K562 (cell line): ENCODE data around the gene UBE2A. TPM values are rescaled to one million over a fixed set of nuclear protein-coding genes. Genes with fewer than 3 reads are reported as not detected.

Experiments used
- C11orf30 ChIP-seq: fragments of 450-650 bp; IDR thresholded peaks from 2 replicates; pipeline ENCODE4 v1.6.1; 2016; ENCODE audit warnings: low read depth, mild to moderate bottlenecking
- CSDE1 ChIP-seq, 2 experiments: fragments of 450-650 bp; IDR thresholded peaks; 2 replicates each; pipeline ENCODE4 v1.6.1; 2016; ENCODE audit warnings: mild to moderate bottlenecking in 1 of 2
- DDX20 ChIP-seq: fragments of 450-650 bp; IDR thresholded peaks from 2 replicates; pipeline ENCODE4 v1.6.1; 2016; ENCODE audit warnings: missing genetic modification characterization, low read depth, mild to moderate bottlenecking, missing compliant biosample characterization, moderate library complexity
- DIDO1 ChIP-seq: fragments of 450-650 bp; IDR thresholded peaks from 2 replicates; pipeline ENCODE4 v1.6.1; 2016; ENCODE audit warnings: low read depth, missing biosample characterization, missing genetic modification characterization
- NCOA4 ChIP-seq: fragments of 450-650 bp; IDR thresholded peaks from 2 replicates; pipeline ENCODE4 v1.6.1; 2018; ENCODE audit warnings: mild to moderate bottlenecking; ENCODE audit not compliant: partially characterized antibody
- PHF20 ChIP-seq: fragments of 450-650 bp; IDR thresholded peaks from 2 replicates; pipeline ENCODE4 v1.6.1; 2018; ENCODE audit not compliant: partially characterized antibody
- POLR2AphosphoS5 ChIP-seq: IDR thresholded peaks from 2 replicates; pipeline ENCODE4 v1.6.1; 2011; ENCODE audit warnings: mild to moderate bottlenecking, low read depth, low read length, moderate library complexity; ENCODE audit not compliant: control insufficient read depth, insufficient read depth
- RBBP5 ChIP-seq: fragments of 200-600 bp; sonication (generic); IDR thresholded peaks from 2 replicates; pipeline ENCODE4 v1.6.1; 2012; ENCODE audit warnings: borderline replicate concordance, mild to moderate bottlenecking, low read length, control low read depth, inconsistent platforms; ENCODE audit not compliant: insufficient read depth, poor library complexity, severe bottlenecking
- SAP30 ChIP-seq: fragments of 200-600 bp; sonication (generic); IDR thresholded peaks from 2 replicates; pipeline ENCODE4 v1.6.1; 2012; ENCODE audit warnings: borderline replicate concordance, low read depth, mild to moderate bottlenecking, moderate library complexity, low read length, control low read depth, inconsistent platforms; ENCODE audit not compliant: insufficient read depth, poor library complexity, severe bottlenecking
- SIRT6 ChIP-seq: IDR thresholded peaks from one replicate; pipeline ENCODE4 v1.6.1; 2012; ENCODE audit warnings: low read depth, mild to moderate bottlenecking, control low read depth, inconsistent platforms, low read length, moderate library complexity
- SIX5 ChIP-seq, 2 experiments: IDR thresholded peaks; 2 replicates each; pipeline ENCODE4 v1.6.1; 2011; ENCODE audit warnings: low read length in 2 of 2, borderline replicate concordance in 1 of 2, low read depth in 1 of 2, mild to moderate bottlenecking in 1 of 2, moderate library complexity in 1 of 2; ENCODE audit not compliant: insufficient read depth in 1 of 2
- SMARCE1 ChIP-seq: fragments of 450-650 bp; IDR thresholded peaks from 2 replicates; pipeline ENCODE4 v1.7.1; 2016; ENCODE audit warnings: mild to moderate bottlenecking
- WHSC1 ChIP-seq: IDR thresholded peaks from one replicate; pipeline ENCODE4 v1.6.1; 2012; ENCODE audit warnings: low read length, control low read depth, inconsistent platforms
- polyA plus RNA-seq, 8 experiments: library from polyadenylated mRNA; depleted of rRNA in 4 of 8; stranded (reverse) in 5 of 8; unstranded in 3 of 8; fragments of >200 nt; fragmentation: Nextera tagmentation in 2 of 8; fragmentation: Illumina TruSeq in 1 of 8; extraction: Ambion mirVana in 2 of 8; extraction: Trizol in 1 of 8; gene quantifications; 2 replicates each; pipeline versions ENCODE4 v1.2.1 to v1.2.3, GENCODE V29; 2011 to 2014; ENCODE audit warnings: inconsistent platforms in 1 of 8, missing spikeins in 1 of 8
- total RNA-seq, 7 experiments: library from RNA; depleted of rRNA in 6 of 7; stranded (reverse); fragments of >200 nt in 6 of 7; fragmentation: Illumina TruSeq in 2 of 7; extraction: Trizol in 2 of 7; gene quantifications; 2 replicates each; pipeline versions ENCODE4 v1.2.1 to v1.2.3, GENCODE V29; 2011 to 2021; ENCODE audit warnings: low replicate concordance in 1 of 7
- TF ChIP-seq, protein P1 (sequence below): fragments of 450-650 bp; formaldehyde crosslinking; IDR thresholded peaks from 2 replicates; pipeline ENCODE4 v1.4.0; 2020; ENCODE audit warnings: mild to moderate bottlenecking
- TF ChIP-seq, protein P2 (sequence below): fragments of 150-350 bp; IDR thresholded peaks from 2 replicates; pipeline ENCODE4 v1.6.1; 2014; ENCODE audit warnings: low read depth, mild to moderate bottlenecking, low read length, borderline replicate concordance
- TF ChIP-seq, protein P3 (sequence below): fragments of 250-450 bp; sonication (Bioruptor Pico); IDR thresholded peaks from 2 replicates; pipeline ENCODE4 v1.5.0; 2020; ENCODE audit warnings: mild to moderate bottlenecking
- TF ChIP-seq, protein P4 (sequence below), 3 experiments: fragments of 200-800 bp in 1 of 3; sonication (Bioruptor generic) in 1 of 3; sonication (generic) in 1 of 3; formaldehyde crosslinking in 1 of 3; IDR thresholded peaks; 2 replicates each; pipeline versions ENCODE4 v1.6.1 to v1.8.0; 2016 to 2022; ENCODE audit warnings: mild to moderate bottlenecking in 2 of 3, missing compliant biosample characterization in 2 of 3, missing genetic modification characterization in 2 of 3, missing genetic modification reagents in 1 of 3
- TF ChIP-seq, protein P5 (sequence below): fragments of 450-650 bp; formaldehyde crosslinking; IDR thresholded peaks from 2 replicates; pipeline ENCODE4 v1.4.0; 2020; ENCODE audit warnings: mild to moderate bottlenecking, moderate library complexity

UBE2A gene
- total and polyA plus RNA-seq, 9 of the 15 experiments (the other 6 are each of a cell fraction or from before 2014, with no cell fraction given), result 21.6 to 87.6 (median 47.8) TPM

DNA sequence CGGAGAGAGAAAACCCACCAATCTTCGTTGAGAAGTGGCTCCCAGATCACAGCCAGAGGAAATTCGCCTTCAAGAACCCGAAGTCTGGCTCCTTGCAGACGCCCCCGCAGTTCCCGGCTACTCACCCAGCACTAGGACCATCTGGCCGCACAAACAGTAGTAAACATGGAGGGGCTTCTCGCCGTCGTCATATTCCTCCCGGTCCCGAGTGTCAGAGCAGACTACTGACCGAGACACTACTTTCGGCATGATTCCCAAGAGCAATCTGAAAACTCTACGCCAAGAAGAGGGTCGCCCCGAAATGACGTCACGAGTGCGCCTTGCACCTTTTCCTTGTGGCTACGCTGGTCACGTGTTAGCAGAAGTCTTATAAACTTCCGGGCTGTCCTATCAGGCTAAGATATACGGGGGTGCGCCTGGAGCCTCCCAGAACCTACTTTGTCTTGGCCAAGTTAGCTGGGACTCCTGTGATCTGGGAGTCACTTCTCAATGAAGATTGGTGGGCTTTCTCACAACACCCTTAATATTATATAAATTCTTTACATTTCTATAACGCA, 9.2 kb upstream of the UBE2A start, which contains the start of gene STEEP1 (continued):
- TF ChIP-seq SIRT6 (no peak), RBBP5 (peak; percentile 75), C11orf30 (peak; percentile 96), POLR2AphosphoS5 (peak; percentile 81), CSDE1 (IDR thresholded peaks at IDR 0.05) (no peak), NCOA4 (no peak), WHSC1 (no peak), PHF20 (peak; percentile 96), SMARCE1 (no peak), SAP30 (no peak), SIX5 (IDR thresholded peaks at IDR 0.05; ENCODE audit: borderline replicate concordance in 1 of 2, insufficient read depth in 1 of 2, low read depth in 1 of 2, low read length in 2 of 2) (peak; percentile 41 to 42; a peak in 3 of 4 replicates), DDX20 (tag) (no peak), DIDO1 (tag) (peak; percentile 78; the same call in 1 of the 2 replicates)
- TF ChIP-seq, protein P1, sequence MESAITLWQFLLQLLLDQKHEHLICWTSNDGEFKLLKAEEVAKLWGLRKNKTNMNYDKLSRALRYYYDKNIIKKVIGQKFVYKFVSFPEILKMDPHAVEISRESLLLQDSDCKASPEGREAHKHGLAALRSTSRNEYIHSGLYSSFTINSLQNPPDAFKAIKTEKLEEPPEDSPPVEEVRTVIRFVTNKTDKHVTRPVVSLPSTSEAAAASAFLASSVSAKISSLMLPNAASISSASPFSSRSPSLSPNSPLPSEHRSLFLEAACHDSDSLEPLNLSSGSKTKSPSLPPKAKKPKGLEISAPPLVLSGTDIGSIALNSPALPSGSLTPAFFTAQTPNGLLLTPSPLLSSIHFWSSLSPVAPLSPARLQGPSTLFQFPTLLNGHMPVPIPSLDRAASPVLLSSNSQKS (CRISPR knock-in tag), result no peak
- TF ChIP-seq, protein P2, sequence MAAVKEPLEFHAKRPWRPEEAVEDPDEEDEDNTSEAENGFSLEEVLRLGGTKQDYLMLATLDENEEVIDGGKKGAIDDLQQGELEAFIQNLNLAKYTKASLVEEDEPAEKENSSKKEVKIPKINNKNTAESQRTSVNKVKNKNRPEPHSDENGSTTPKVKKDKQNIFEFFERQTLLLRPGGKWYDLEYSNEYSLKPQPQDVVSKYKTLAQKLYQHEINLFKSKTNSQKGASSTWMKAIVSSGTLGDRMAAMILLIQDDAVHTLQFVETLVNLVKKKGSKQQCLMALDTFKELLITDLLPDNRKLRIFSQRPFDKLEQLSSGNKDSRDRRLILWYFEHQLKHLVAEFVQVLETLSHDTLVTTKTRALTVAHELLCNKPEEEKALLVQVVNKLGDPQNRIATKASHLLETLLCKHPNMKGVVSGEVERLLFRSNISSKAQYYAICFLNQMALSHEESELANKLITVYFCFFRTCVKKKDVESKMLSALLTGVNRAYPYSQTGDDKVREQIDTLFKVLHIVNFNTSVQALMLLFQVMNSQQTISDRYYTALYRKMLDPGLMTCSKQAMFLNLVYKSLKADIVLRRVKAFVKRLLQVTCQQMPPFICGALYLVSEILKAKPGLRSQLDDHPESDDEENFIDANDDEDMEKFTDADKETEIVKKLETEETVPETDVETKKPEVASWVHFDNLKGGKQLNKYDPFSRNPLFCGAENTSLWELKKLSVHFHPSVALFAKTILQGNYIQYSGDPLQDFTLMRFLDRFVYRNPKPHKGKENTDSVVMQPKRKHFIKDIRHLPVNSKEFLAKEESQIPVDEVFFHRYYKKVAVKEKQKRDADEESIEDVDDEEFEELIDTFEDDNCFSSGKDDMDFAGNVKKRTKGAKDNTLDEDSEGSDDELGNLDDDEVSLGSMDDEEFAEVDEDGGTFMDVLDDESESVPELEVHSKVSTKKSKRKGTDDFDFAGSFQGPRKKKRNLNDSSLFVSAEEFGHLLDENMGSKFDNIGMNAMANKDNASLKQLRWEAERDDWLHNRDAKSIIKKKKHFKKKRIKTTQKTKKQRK, result no peak
- TF ChIP-seq, protein P3, sequence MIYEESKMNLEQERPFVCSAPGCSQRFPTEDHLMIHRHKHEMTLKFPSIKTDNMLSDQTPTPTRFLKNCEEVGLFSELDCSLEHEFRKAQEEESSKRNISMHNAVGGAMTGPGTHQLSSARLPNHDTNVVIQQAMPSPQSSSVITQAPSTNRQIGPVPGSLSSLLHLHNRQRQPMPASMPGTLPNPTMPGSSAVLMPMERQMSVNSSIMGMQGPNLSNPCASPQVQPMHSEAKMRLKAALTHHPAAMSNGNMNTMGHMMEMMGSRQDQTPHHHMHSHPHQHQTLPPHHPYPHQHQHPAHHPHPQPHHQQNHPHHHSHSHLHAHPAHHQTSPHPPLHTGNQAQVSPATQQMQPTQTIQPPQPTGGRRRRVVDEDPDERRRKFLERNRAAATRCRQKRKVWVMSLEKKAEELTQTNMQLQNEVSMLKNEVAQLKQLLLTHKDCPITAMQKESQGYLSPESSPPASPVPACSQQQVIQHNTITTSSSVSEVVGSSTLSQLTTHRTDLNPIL (CRISPR knock-in tag), result no peak
- TF ChIP-seq, protein P4, sequence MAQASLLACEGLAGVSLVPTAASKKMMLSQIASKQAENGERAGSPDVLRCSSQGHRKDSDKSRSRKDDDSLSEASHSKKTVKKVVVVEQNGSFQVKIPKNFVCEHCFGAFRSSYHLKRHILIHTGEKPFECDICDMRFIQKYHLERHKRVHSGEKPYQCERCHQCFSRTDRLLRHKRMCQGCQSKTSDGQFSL (CRISPR knock-in tag; IDR thresholded peaks at IDR 0.05), result no peak
- TF ChIP-seq, protein P4 (tag; IDR thresholded peaks at IDR 0.05), result no peak
- TF ChIP-seq, protein P5, sequence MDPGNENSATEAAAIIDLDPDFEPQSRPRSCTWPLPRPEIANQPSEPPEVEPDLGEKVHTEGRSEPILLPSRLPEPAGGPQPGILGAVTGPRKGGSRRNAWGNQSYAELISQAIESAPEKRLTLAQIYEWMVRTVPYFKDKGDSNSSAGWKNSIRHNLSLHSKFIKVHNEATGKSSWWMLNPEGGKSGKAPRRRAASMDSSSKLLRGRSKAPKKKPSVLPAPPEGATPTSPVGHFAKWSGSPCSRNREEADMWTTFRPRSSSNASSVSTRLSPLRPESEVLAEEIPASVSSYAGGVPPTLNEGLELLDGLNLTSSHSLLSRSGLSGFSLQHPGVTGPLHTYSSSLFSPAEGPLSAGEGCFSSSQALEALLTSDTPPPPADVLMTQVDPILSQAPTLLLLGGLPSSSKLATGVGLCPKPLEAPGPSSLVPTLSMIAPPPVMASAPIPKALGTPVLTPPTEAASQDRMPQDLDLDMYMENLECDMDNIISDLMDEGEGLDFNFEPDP (CRISPR knock-in tag), result no peak
